HG02981 (cell line): ENCODE measurements around the gene EPB41L4B.
A peak's percentile ranks its signal among the peaks of the same experiment; 100 is the strongest.
"Not testable (repeated sequence)": the region's sequence is repeated elsewhere in the genome, so short reads cannot be mapped to it uniquely, and the experiment has no call there.

ENCODE experiments used
- ATAC-seq: cut with Tn5 transposase; IDR thresholded peaks from one replicate; pipeline ENCODE4 v1.9.1; 2021; ENCODE audit warnings: mild to moderate bottlenecking, moderate library complexity; ENCODE audit not compliant: unreplicated experiment

The EPB41L4B gene

DNA sequence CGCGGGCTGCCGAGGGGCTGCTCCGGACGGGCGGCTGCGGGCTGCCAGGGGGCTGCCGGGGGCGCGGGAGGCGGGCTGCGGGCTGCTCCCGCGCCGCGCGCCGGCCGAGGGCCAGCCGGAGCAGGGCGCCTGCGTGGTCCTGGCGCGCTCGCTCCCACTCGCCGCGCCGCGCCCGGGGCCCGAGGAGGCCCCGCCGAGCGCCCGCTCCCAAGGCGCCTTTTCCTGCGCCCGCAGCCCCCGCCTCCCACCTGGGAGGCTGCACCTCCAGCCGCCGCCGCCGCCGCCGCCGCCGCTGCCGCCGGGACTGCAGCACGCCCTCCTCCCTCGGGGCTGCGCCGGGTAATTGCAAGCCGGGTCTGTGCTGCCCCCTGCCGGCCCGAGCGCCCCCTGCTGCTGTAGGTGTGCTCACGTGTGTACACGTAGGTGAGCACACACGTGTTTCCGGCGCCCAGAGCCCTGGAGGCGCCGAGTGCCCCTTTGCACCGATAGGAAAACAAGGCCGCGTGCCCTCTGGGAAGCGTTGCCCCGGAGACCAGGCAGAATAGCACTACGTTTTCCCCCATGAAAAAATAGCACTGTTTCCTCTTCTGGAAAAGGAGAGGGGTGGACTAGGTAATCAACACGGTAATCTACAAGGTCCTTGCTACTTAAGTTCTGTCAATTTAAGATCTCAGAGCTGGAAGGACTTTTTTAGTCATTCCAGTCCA, at the start of gene EPB41L4B:
Gene EPB41L4B, minus strand, starts transcription at position 318 of the 707 bp plus-strand sequence. CDS start 613 bp downstream, outside the sequence.
- peak; percentile 97 for ATAC-seq

DNA sequence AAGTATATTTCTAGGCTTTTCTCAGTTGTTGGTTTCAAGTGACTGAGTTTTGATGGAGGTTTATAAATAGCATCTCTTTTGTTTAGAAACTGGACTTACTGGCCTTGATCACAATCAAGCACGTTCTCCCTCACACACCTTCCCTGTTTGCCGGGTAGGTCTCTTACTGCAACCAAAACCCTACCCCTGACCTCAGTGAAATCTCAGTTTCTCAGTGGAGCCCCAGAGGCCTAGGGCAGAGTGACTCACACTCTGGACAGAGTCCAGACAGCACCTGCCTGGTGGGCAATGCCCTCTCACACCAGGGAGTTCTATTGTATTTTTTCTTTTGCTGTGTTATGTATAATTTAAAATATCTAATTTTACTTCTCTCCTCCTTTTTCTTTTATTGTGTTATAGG, 48.4 kb upstream of the EPB41L4B start:
- no peak for ATAC-seq

DNA sequence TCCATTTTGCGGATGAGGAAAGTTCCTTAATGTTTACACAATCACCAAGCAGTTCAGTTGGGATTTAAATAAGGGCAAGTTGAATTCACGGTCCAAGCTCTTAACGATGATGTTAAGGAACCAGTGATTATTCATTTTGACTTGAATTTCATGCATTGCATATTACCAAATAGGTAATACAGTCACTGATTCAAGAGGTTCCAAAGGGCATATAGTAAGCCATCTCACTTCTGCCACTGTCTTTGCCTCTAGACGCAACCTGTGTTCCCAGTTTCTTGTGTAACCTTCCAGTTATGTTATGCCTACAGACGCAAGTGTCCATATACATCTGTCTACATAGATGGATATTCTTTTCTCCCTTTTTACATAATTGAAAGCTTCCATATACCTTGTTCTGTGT, 39.9 kb upstream of the EPB41L4B start:
- ATAC-seq: no peak

DNA sequence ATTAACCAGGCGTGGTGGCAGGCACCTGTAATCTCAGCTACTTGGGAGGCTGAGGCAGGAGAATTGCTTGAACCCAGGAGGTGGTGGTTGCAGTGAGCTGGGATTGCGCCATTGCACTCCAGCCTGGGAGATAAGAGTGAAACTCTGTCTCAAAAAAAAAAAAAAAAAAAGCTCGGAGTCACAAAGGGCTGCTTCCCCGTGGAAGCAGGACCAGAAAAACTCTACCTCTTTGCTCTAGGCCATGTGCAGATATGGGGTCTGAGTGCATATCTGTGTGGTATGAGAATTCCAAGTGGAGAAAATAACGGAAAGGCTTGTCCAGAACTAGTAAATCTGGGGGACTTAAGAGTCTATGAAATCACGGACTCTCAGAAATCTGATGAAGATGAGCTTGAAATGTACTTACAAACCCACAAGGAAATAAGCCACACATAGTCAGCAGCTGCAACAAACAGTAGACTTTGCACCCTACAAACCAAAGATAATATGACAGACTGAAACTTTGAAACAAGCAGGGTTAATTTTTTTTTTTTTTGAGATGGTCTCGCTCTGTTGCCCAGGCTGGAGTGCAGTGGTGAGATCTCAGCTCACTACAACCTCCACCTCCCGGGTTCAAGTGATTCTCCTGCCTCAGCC, 38.2 kb upstream of the EPB41L4B start:
- ATAC-seq: not testable (repeated sequence)

DNA sequence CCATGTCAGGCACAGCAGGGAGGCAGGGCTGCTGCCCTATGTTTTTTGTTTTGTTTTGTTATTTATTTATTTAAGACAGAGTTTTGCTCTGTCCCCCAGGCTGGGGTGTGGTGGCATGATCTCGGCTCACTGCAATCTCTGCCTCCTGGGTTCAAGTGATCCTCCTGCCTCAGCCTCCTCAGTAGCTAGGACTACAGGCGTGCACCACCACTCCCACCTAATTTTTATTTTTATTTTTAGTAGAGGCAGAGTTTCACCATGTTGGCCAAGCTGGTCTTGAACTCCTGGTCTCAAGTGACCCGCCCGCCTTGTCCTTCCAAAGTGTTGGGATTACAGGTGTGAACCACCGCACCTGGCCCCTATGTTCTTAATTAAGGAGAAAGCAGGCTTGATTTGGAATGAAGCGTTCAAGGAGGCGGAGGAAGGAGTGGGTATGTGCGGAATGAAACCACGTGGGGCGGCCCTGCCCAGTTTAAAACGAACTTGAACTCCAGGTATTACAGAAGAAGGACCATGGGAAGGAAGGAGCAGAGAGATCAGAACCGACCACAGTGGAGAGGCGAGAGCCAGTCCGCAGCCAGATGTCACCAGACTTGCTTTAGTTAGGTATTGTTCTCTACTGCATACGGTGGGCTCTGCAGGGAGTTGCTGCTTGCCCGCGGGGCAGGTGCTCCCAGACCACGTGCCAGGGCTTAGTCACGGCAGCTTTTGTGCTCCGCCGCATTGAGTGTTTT, 34.9 kb upstream of the EPB41L4B start:
- no peak for ATAC-seq

DNA sequence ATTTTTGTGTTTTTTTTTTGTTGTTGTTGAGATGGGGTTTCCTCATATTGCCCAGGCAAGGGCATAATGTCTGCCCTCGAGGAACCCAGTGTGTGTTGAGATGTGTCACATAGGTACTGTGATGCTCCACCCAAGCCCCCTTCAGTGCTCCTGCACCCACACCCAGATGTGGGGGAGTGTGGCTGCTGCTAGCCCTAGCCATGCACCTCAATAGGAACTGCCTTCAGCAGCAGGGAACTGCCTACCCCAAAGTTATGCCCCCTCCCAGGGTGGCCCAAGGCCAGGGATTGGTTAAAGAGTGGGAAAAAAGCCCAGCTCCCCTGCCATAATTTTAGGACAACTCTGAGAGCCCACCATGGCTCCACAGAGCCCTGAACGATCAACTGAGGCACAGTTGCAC, 33.3 kb upstream of the EPB41L4B start:
- no peak for ATAC-seq

DNA sequence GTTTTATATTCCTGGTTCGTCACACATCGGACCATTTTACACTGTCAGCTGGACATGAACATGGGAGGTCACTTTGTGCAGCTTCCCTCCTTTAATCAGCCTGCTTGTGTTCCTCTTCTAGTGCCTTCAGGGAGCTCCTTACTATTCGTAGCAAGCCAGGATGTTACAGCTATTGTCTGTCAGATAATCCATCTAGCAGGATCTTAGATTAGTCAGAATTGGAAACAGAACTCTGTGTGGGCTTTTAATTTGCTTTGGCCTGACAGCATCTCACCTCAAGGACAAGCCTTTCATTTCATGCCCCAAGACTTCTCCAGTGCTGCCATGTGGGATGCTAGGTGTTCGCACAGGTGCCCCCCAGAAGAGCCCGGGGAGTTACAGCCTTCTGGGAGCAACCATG, 30.2 kb upstream of the EPB41L4B start:
- no peak for ATAC-seq

DNA sequence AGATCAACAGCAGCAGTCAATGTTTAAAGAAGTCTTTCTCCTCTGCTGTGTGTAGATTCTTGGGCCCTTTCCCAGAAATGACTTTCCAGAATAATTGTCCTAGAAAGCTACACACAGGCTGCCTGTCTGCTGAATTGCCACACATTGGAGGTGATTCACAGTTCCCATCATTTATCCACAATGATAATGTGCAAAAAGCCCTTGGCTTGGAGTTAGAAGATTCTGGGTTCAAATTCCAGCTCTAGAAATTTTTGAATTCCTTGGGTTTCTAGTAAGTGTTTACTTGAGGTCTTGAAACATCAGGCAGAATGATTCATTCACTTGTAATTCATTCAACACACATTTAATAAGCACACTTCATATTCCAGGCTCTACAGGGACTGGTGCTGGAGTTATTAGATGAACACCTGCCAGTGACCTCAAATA, 28.6 kb upstream of the EPB41L4B start:
- no peak for ATAC-seq

DNA sequence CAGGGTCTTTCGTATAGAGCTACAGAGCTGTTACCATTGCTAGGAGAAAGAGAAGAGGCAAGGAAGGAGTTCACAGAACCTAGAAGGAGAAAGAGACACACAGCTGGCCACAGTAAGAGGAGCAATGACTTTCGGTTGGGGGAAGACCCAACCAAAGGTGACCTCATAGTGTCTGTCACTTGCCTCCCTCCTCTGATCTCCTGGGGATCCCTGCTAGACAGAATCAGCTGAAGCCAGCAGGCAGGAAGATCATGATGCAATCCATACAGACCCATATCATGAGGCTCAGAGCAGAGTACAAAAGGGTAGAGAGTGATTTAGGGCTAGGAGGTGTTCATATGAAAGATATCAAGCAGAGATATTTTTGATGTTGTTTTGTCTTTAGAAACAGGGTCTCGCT, 26.0 kb upstream of the EPB41L4B start:
- ATAC-seq: no peak

DNA sequence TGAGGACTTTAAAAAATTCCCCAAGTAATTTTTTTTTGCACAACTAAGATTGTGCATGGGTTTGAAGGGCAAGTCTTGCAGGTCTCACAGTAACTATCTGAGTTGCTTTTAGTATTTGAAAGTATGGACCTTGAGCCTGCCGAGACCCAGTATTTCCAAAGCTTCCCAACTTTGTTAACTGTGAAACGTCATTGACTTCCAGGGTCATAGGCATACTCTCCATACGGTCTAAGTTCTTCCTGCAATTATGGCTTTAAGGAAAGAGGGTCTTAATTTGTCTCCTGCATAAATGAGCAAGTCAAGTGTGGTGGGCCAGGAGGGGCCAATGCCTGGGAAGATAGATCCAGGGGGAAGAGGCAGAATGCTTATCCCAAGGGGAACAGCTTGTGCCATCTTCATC, 24.0 kb upstream of the EPB41L4B start:
- ATAC-seq: no peak

DNA sequence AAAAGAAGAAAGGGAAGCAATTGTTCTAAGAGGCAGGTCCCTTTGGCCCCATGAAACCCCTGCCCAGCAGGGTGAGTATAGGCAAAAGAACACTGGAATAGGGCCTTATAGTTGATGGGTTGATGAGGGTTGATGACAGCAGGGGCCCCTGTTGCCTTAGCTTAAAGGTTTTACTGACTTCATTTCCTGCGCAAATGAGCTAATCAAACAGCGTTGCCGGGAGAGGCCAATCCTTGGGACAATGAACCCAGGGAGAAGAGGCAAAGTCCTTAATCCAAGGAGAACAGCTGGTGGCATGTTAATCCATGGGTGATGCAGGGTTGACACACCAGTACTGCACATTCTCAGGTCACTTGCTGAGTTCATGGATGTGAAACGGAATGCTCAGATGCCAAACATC, 22.0 kb upstream of the EPB41L4B start:
- no peak for ATAC-seq

DNA sequence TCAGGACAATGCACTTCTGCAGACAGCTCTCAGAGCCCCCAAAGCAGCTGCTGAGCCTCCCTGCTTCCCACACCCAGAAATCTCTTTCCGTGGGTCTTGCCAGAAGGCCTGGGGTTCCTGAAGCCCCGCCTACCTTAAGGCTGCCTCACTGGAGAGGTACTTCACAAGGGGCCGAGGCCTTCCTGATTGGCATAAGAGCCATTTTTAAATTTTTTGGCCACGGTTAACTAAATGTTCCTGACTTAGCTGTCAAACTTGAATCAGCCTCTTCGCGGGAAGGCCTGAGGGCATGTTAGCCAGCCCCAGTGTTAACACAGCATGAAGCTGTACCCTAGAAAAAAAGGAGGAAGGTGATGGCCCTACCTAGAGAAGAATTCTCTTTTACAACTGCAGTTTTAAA, 20.7 kb upstream of the EPB41L4B start:
- ATAC-seq: no peak

DNA sequence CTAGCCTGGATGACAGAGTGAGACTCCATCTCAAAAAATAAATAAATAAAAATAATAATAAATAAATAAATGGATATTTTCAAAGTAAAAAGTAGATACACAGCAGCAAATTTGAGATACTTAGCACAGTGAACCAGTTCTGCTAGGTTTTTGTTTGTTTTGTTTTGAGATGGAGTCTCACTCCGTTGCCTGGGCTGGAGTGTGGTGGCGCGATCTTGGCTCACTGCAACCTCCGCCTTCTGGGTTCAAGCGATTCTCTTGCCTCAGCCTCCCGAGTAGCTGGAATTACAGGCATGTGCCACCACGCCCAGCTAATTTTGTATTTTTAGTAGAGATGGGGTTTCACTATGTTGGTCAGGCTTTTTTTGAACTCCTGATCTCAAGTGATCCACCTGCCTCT, 20.1 kb upstream of the EPB41L4B start:
- ATAC-seq: not testable (repeated sequence)

DNA sequence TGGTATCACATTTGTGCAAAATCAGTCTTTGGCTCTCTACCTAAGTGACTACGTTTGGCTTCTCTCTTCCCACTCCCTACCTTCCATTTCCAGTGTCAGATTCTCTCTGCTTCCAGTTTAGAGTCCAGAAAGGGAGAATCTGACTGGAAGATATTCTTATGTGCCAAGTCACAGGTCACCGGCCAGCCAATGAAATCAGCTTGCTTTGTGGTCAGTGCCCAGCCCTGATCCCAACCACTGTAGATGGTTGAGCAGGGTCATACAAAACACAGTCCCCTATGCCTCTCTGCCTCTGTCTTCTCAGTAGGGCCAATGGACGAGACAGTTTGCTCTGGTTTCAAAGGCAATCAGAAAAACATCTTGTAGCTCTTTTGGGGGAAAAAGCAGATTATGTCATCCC, 15.6 kb upstream of the EPB41L4B start:
- ATAC-seq: no peak

DNA sequence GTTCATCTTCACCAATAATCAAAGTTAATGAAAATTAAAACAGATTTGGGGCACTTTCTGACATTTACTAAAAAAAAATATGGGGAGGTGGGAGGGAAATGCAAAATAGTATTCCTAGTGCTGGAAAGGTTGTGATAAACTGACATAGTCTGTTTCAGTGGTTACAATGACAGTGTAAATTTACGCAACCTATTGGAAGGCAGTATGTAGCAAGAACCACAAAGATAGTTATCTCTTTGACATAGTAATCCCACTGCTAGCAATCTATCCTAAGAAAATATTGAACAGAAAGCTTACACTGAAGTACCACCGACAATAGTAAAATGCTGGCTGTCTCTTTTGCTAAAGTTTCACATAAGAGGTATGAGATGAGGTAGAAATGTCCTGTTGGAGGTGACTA, 15.1 kb upstream of the EPB41L4B start:
- no peak for ATAC-seq

DNA sequence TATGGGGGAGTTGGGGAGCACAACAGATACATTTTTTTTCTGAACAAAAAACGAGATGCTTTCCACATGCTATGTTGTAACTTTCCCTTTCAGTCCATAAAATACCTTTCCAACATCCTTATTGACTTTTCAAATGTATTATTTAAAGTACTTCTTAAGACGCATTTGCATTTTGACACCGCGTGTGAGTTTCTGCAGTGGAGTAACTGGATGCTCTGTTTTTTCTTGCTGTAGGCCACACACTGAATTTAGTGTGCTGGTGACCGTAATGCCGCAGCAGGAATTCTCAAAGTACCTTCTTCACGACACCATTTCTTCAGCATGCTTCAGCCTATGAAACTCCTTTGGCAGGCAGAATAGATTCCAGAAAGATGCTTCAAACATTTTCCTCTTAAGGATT, 14.3 kb upstream of the EPB41L4B start:
- no peak for ATAC-seq

DNA sequence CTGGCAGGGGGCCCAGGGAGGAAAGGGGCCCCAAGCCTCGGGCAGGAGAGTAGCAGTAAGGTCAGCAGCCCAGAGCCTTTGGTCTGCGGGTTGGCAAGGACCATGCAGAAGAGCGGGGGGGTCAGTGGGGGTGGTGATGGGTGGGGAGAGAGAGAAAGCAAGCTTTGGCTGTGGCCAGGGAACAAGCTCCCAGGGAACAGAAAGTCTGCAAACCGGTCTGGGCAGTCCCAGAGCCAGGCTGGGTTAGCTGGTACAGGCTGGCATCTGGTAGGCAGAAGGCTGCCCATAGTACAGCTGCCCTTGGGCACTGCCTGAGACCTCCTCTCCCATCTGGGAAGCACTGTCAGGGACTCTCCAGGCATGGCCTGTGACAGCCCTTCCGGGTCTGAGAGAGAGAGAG, 10.5 kb upstream of the EPB41L4B start:
- ATAC-seq: no peak

DNA sequence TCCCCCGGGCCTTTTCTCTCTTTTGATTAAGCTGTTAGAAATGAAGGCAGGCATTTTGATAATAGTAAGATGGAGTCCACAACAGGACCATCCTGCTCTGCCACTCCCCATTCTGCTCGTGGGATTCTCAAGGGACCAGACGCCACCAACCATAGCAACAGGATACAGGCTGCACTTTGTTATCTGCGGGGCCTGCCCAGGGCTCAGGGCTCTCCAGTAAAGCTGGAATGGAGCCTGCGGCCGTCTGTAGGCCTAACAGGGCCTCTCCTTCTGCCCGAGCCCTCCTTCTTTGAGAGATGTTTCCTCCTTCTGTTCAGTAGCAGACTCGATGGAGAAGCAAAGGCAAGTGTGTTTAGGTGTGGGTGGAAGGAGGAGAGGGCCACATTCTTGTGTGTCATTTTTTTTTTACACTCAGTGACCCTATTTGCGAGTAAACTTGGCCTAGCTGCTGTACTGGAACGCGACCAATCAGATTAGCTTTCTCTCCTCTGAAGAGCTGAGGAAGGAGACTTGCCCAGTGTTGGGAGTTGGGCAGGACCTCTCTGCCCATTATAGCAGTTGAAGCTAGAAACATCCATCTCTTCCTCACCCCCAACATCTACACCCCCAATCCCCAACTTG, 8.9 kb upstream of the EPB41L4B start:
- ATAC-seq: no peak

DNA sequence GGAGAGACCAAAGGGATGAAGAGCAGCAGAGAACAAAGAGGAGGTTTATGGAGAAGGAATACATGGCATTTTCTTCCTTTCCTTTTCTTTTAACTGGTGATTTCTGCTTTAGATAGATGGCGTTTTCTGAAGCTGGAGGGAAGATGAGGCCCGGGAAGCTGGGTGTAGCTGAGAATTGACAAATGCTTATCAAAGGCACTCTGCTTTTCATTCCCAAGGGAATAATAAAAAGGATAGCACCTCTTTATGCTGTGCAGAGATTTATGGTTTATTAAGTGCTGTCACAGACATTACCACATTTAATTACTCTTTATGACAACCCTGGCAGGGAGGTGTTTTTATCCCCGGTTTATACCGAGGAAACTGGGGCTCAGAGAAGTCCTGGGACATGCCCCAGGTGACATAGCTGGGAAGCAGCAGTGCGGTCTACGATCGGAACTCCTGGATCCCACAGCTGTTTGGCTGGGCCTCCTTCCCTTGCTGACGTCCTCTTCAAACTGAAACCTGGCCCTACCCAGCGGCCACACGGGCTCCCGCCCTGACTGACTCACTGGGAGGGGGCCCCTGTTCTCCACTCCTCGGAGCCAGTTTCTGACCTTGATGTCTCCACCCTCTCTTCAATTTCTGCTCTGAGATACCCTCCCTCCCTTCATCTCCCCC, 8.2 kb upstream of the EPB41L4B start:
- no peak for ATAC-seq

DNA sequence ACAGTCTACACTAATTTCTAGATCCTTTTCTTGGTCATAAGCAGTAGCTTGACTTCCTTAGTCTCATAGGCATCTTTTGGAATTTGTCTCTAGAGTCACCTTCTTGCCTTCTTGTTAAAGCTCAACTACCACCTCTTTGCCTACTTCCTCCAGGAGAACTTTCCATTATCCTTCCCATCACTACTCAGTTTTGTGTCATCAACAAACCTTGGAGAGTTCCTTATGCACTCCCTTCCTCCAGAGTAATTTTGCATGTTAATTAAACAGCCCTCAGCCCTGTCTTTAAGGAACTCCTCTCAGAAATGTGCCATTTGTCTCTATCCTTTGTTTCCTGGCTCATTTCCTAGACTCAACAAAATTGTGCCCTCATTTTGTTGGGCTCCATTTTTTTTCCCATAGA, 4.2 kb upstream of the EPB41L4B start:
- no peak for ATAC-seq

DNA sequence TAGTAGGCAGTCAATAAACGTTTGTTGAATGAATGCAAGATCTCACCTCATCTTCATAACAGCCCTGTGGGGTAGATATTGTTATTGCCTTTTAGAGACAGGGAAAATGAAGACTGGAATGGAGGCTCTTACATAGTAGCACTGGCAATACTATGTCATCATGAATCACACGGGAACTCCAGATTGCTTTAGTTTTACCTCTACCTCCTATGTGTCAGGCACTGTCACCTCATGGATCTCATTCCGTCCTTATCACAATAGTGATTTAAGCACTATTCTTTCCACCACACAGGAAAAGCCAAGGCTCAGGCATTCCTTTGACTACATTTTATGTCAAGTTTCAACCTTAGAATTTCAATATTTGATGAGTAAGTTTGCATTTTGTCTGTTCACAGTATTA, 2.9 kb upstream of the EPB41L4B start:
- ATAC-seq: no peak
